T-cell (primary cell): ENCODE data around the gene PRSS1. TPM values are rescaled to one million over a fixed set of nuclear protein-coding genes. Genes with fewer than 3 reads are reported as not detected.
"Not testable (repeated sequence)": the region's sequence is repeated elsewhere in the genome, so short reads cannot be mapped to it uniquely, and the experiment has no call there.

Experiments used
- ATAC-seq, 4 experiments: fragments of 200-7000 bp in 3 of 4; fragments of 150-1000 bp in 1 of 4; cut with Tn5 transposase; replicated peaks in 1 of 4; 1 replicate in 3 of 4; 2 replicates in 1 of 4; pipeline ENCODE4 v1.10.0; 2021; ENCODE audit warnings: moderate library complexity in 3 of 4, mild to moderate bottlenecking in 2 of 4, moderate number of reproducible peaks in 1 of 4
- CTCF ChIA-PET, 2 donors: fragments of 300-600 bp; sonication (Branson Sonifier 250); formaldehyde crosslinking; loops; one replicate each; lab custom pipeline; 2022; ENCODE audit warnings: antibody characterized with exemption in 2 of 2; lab: Charles Lee
- POLR2A ChIA-PET, 2 donors: fragments of 300-600 bp; sonication (Branson Sonifier 250); formaldehyde crosslinking; loops; one replicate each; lab custom pipeline; 2022; ENCODE audit warnings: antibody characterized with exemption in 2 of 2; lab: Charles Lee
- DNase-seq, 35 experiments: peaks; one replicate each; pipeline versions ENCODE4 v3.0.0 to v3.0.0-alpha.2; 2013 to 2023
- H3K27ac ChIP-seq: one replicate; pipeline ENCODE4 v1.5.1; 2013; ENCODE audit warnings: low read length
- H3K27me3 ChIP-seq, 2 experiments: replicated peaks in 1 of 2; 1 replicate in 1 of 2; 2 replicates in 1 of 2; pipeline versions ENCODE4 v1.6.1 to v1.7.0; 2013; ENCODE audit warnings: low read length in 1 of 2, mixed read lengths in 1 of 2; ENCODE audit not compliant: control insufficient read depth in 2 of 2, insufficient read depth in 2 of 2; ENCODE audit errors: extremely low read depth in 1 of 2
- H3K36me3 ChIP-seq, 2 donors: 1 replicate in 1 of 2; 2 replicates in 1 of 2; pipeline versions ENCODE4 v1.6.1 to v1.7.0; 2013; ENCODE audit warnings: low read length in 1 of 2; ENCODE audit not compliant: control insufficient read depth in 2 of 2, insufficient read depth in 1 of 2; ENCODE audit errors: extremely low read depth in 1 of 2
- H3K4me1 ChIP-seq, 2 experiments: 1 replicate in 1 of 2; 2 replicates in 1 of 2; pipeline versions ENCODE4 v1.6.1 to v1.7.0; 2013; ENCODE audit warnings: low read length in 2 of 2, mixed read lengths in 1 of 2; ENCODE audit not compliant: insufficient read depth in 2 of 2, control insufficient read depth in 1 of 2; ENCODE audit errors: extremely low read depth in 1 of 2
- H3K4me3 ChIP-seq, 2 donors: 1 replicate in 1 of 2; 2 replicates in 1 of 2; pipeline versions ENCODE4 v1.5.1 to v1.7.0; 2013; ENCODE audit warnings: mild to moderate bottlenecking in 2 of 2, low read length in 1 of 2, moderate library complexity in 1 of 2; ENCODE audit not compliant: control insufficient read depth in 1 of 2; ENCODE audit errors: extremely low read depth in 1 of 2
- H3K9me3 ChIP-seq: 2 replicates; pipeline ENCODE4 v1.7.0; 2013
- H3K27ac Mint-ChIP-seq, 2 donors: one replicate each; pipeline ENCODE4 v1.8.0; 2020 to 2021; ENCODE audit warnings: mild to moderate bottlenecking in 2 of 2, mixed read lengths in 2 of 2
- H3K27me3 Mint-ChIP-seq, 2 donors: one replicate each; pipeline ENCODE4 v1.8.0; 2021 to 2022; ENCODE audit warnings: mixed read lengths in 2 of 2
- H3K36me3 Mint-ChIP-seq: one replicate; pipeline ENCODE4 v1.8.0; 2021; ENCODE audit warnings: mixed read lengths
- H3K4me1 Mint-ChIP-seq, 3 donors: one replicate each; pipeline ENCODE4 v1.8.0; 2020 to 2022; ENCODE audit warnings: mixed read lengths in 3 of 3, mild to moderate bottlenecking in 1 of 3
- H3K4me3 Mint-ChIP-seq, 3 donors: one replicate each; pipeline ENCODE4 v1.8.0; 2020 to 2022; ENCODE audit warnings: mild to moderate bottlenecking in 3 of 3, mixed read lengths in 3 of 3, moderate library complexity in 3 of 3
- H3K9me3 Mint-ChIP-seq, 3 donors: one replicate each; pipeline ENCODE4 v1.8.0; 2020 to 2022; ENCODE audit warnings: mixed read lengths in 3 of 3
- WGBS: methylation state at CpG from one replicate; pipeline ENCODE4 v1.1.5; 2013; ENCODE audit warnings: missing lambda C conversion rate; ENCODE audit not compliant: insufficient coverage; 5-methylcytosine and 5-hydroxymethylcytosine counted together
- total RNA-seq, 35 experiments: library from RNA in 6 of 35; stranded (reverse) in 6 of 35; fragments of 120-200 nt in 1 of 35; gene quantifications; one replicate each; pipeline versions ENCODE4 v1.2.1 to v1.2.4 and lab custom pipeline; 2013 to 2026

Gene PRSS1
- total RNA-seq, 5 donors from 2014 or later (not counting 1 experiment from before 2014, with no cell fraction given), result 16.0 to 23.7 (median 20.8) TPM; not detected in 2

DNA sequence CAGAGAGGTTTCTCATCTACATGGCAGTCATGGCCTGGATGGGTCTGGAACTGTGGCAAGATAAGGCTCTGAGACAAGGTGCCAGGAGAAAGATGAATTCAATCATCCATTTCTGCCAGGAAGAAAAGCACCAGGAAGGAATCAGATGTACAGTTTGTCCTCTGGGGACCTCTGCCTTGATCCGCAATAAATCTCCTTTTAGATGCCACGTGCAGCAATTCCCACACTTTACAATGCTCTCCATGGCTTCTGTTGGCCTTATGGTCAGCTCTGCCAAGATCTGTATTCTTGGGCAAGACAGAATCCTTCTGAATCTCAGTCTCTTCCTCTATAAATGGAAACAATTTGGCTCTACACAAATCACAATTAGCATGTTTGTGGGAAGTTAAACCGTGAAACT is 9.0 kb downstream of the PRSS1 start:
- POLR2A ChIA-PET, H3K4me1 ChIP-seq, H3K4me3 Mint-ChIP-seq, H3K27me3 ChIP-seq, H3K36me3 ChIP-seq, H3K27ac Mint-ChIP-seq, H3K4me1 Mint-ChIP-seq, H3K4me3 ChIP-seq, H3K27ac ChIP-seq, H3K9me3 ChIP-seq, H3K36me3 Mint-ChIP-seq, DNase-seq, H3K9me3 Mint-ChIP-seq, ATAC-seq, CTCF ChIA-PET, H3K27me3 Mint-ChIP-seq: not testable (repeated sequence)
- no CpG with 5 or more reads among the region's 3 CpGs for WGBS

DNA sequence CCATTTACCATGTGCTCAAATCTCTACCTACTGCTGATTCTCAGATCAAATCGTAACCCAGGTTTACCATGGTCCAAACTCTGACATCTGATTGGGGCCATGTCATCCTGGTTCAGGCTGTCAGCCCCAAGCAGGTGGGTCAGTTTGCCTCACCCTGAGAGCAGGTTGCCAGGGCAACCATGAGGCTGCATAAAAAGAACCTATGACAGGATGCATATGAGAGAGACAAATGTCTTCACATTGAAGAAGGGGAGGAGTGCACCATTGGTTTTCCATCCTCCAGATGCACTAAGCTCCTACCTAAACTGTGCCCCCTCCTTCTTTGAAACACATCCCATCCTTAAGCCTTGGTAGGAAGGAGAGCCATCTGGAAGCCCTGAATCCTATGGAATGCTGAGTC is 10.2 kb downstream of the PRSS1 start:
- whole genome bisulfite sequencing, result no CpG with 5 or more reads among the region's 1 CpG
- Mint-ChIP-seq H3K4me3 (no peak overlapping the region), H3K9me3 (no peaks in the 10 kb centered on the region), H3K36me3 (no peaks in the 10 kb centered on the region), H3K27ac (no peak overlapping the region), H3K27me3 (no peaks in the 10 kb centered on the region), H3K4me1 (no peaks in the 10 kb centered on the region)
- ATAC-seq (no peak), DNase-seq (no peak)
- POLR2A ChIA-PET, result no interaction called here
- H3K27ac ChIP-seq, result no peak overlapping the region
- CTCF ChIA-PET, result no interaction called here
- no peaks in the 10 kb centered on the region for H3K4me1 ChIP-seq
- no peaks in the 10 kb centered on the region for H3K9me3 ChIP-seq
- no peaks in the 10 kb centered on the region for H3K27me3 ChIP-seq
- H3K4me3 ChIP-seq, result no peak overlapping the region
- no peaks in the 10 kb centered on the region for H3K36me3 ChIP-seq

DNA sequence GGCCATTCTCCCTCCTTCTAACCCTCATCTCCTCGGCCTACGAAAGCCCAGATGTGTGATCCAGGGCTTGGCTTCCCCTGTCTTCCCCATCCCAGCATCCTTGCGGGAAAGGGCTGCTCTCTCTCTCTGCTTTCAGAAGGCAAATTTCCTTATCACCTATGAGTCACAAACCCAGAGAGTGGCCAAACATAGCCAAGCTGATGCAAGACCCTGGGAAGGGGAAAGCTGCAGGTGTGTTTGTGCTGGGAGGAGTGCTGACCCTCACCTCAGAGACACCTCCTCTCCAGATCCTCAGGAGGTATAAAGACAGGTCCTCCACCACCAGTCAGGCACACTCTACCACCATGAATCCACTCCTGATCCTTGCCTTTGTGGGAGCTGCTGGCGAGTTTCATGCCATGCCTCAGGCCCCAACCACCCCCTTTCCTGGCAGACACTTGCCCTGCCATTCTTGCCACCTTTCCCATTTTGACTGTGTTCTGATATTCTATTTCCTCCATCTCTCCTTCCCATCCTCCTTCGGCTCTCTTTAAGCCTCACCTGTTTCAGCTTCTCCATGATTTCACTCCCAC is 10.9 kb downstream of the PRSS1 start:
- no peak overlapping the region for H3K27ac Mint-ChIP-seq
- POLR2A ChIA-PET, result no interaction called here
- no peak for DNase-seq

DNA sequence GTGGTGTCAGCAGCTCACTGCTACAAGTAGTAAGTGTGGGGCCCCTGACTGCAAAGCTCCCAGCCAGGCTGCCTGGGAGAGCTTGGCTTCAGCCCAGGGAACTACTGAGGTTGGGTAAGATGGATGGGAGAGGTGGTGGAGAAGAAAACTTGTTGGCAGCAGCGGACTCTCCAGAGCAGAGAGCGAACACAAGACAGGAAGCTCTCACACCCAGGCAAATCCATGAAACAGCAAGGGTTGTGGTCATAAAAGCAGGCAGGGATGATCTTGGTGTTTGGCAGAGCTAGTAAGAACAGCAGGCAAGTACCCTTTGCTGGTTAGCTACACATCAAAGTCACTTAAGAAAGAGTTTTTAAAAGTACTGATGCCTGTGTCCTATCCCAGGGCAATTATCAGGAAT is 12.3 kb downstream of the PRSS1 start:
- H3K4me3 Mint-ChIP-seq, H3K27me3 ChIP-seq, H3K27ac ChIP-seq, POLR2A ChIA-PET, H3K9me3 Mint-ChIP-seq, H3K4me3 ChIP-seq, H3K9me3 ChIP-seq, H3K4me1 Mint-ChIP-seq, DNase-seq, ATAC-seq, H3K4me1 ChIP-seq, H3K27ac Mint-ChIP-seq, H3K36me3 ChIP-seq, CTCF ChIA-PET, H3K36me3 Mint-ChIP-seq, H3K27me3 Mint-ChIP-seq: not testable (repeated sequence)
- WGBS, result no CpG with 5 or more reads among the region's 2 CpGs

More for the DNA sequence above, 10.9 kb downstream of the PRSS1 start:
- H3K9me3 Mint-ChIP-seq, result no peaks in the 10 kb centered on the region
- H3K27me3 Mint-ChIP-seq, result no peaks in the 10 kb centered on the region
- no peaks in the 10 kb centered on the region for H3K9me3 ChIP-seq
- H3K4me1 ChIP-seq, result no peaks in the 10 kb centered on the region
- CTCF ChIA-PET, result no interaction called here
- WGBS, result 61% methylated on average over 3 of the region's 5 CpGs
- ATAC-seq, result no peak
- H3K27ac ChIP-seq, result no peak overlapping the region
- H3K4me3 Mint-ChIP-seq, result no peak overlapping the region
- no peaks in the 10 kb centered on the region for H3K36me3 Mint-ChIP-seq
- no peaks in the 10 kb centered on the region for H3K4me1 Mint-ChIP-seq
- no peaks in the 10 kb centered on the region for H3K36me3 ChIP-seq
- H3K27me3 ChIP-seq, result no peaks in the 10 kb centered on the region
- no peak overlapping the region for H3K4me3 ChIP-seq

DNA sequence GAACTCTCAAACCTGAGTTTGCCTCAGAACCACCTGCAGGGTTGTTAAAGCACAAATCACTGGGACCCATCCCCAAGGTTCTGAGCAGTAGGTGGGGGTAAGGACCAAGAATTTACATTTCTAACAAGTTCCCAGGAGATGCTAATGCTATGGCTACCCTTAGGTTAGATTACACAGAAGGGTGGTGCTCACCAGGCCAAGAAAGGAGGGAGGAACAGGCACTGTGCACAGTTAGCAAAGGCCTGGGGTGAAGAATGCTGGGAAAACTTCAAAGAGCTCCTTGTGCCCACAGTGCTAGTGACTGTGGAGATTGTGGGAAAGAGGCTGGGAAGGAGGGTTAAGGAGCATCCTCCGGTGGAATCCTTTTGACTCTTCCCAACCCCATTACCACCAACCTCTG is 12.8 kb downstream of the PRSS1 start:
- H3K27me3 ChIP-seq, result no peaks in the 10 kb centered on the region
- H3K27ac ChIP-seq, result no peak overlapping the region
- H3K36me3 Mint-ChIP-seq, result no peaks in the 10 kb centered on the region
- no peak overlapping the region for H3K4me3 ChIP-seq
- no CpG with 5 or more reads among the region's 1 CpG for WGBS
- H3K4me3 Mint-ChIP-seq, result no peak overlapping the region
- H3K4me1 ChIP-seq, result no peaks in the 10 kb centered on the region
- CTCF ChIA-PET, result no interaction called here
- no peaks in the 10 kb centered on the region for H3K27me3 Mint-ChIP-seq
- H3K9me3 ChIP-seq, result no peaks in the 10 kb centered on the region
- no peaks in the 10 kb centered on the region for H3K36me3 ChIP-seq
- no peaks in the 10 kb centered on the region for H3K9me3 Mint-ChIP-seq
- no peaks in the 10 kb centered on the region for H3K4me1 Mint-ChIP-seq
- no peak for DNase-seq
- H3K27ac Mint-ChIP-seq, result no peak overlapping the region
- POLR2A ChIA-PET, result no interaction called here
- no peak for ATAC-seq

DNA sequence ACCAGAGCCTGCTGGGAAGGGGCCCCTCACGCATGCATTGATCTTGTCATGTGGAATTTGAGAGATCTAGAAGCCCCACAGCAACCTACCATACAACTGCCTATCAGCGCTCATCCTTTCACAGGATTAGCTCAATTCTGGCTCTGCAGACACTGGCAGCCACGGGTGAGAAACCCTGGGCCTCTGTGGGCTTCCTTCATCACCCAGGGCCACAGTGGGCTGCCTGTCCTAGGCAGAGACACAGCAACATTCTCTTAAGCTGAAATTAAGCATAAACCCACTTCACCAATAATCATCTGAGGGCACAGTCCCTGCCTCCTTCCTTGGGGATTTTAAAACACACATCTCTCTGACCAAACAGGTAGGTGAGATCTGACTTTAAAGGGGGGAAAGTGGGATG is 18.2 kb downstream of the PRSS1 start:
- no peak overlapping the region for H3K27ac ChIP-seq
- DNase-seq, result no peak
- H3K4me1 ChIP-seq, result no peaks in the 10 kb centered on the region
- no peak for ATAC-seq
- H3K27me3 ChIP-seq, result no peaks in the 10 kb centered on the region
- H3K36me3 ChIP-seq, result no peaks in the 10 kb centered on the region
- Mint-ChIP-seq H3K36me3 (no peaks in the 10 kb centered on the region), H3K4me3 (no peak overlapping the region), H3K9me3 (no peaks in the 10 kb centered on the region), H3K4me1 (peaks cover 0 to 10% (median 0%) of the 10 kb centered on the region in 3 donors), H3K27me3 (no peaks in the 10 kb centered on the region), H3K27ac (no peak overlapping the region)
- ChIA-PET CTCF (no interaction called here), POLR2A (no interaction called here)
- 25% methylated on average over 1 of the region's 3 CpGs for WGBS
- H3K4me3 ChIP-seq, result no peak overlapping the region
- no peaks in the 10 kb centered on the region for H3K9me3 ChIP-seq

DNA sequence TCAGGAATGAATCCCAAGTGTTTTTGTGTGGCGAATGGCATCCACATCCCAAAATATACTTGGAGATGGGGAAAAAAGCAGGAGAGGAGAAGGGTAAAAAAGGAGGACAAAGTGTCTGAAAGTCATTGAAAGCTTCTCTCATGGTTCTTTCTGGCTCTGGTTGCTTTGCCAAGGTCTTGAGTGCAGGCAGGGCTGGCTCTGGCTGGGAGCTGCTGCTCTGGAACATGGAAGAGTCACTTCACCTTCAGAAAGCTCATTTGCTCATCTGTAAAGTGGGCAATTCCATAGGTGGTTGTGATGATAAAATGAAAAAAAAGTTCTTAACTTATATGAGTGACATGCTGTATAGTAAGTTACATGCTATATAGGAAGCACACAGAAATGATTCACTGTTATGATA is 18.6 kb downstream of the PRSS1 start:
- Histone ChIP-seq H3K27ac (no peak overlapping the region), H3K4me3 (no peak overlapping the region), H3K36me3 (no peaks in the 10 kb centered on the region), H3K27me3 (no peaks in the 10 kb centered on the region), H3K9me3 (no peaks in the 10 kb centered on the region), H3K4me1 (no peaks in the 10 kb centered on the region)
- ATAC-seq, result no peak
- H3K4me3 Mint-ChIP-seq, result no peak overlapping the region
- POLR2A ChIA-PET, result no interaction called here
- CTCF ChIA-PET, result no interaction called here
- H3K9me3 Mint-ChIP-seq, result no peaks in the 10 kb centered on the region
- no peak overlapping the region for H3K27ac Mint-ChIP-seq
- no peak for DNase-seq
- no peaks in the 10 kb centered on the region for H3K36me3 Mint-ChIP-seq
- WGBS, result no CpG with 5 or more reads among the region's 1 CpG
- H3K4me1 Mint-ChIP-seq, result peaks cover 0 to 10% (median 0%) of the 10 kb centered on the region in 3 donors
- H3K27me3 Mint-ChIP-seq, result no peaks in the 10 kb centered on the region
